Dedifferentiated amniotic fluid mesenchymal stem cell (primary cell): ENCODE results near the gene MATN3.

Source experiments
- DNase-seq: peaks from one replicate; pipeline ENCODE4 v3.0.0-alpha.2; 2016; ENCODE audit errors: extremely low spot score

Gene MATN3

DNA sequence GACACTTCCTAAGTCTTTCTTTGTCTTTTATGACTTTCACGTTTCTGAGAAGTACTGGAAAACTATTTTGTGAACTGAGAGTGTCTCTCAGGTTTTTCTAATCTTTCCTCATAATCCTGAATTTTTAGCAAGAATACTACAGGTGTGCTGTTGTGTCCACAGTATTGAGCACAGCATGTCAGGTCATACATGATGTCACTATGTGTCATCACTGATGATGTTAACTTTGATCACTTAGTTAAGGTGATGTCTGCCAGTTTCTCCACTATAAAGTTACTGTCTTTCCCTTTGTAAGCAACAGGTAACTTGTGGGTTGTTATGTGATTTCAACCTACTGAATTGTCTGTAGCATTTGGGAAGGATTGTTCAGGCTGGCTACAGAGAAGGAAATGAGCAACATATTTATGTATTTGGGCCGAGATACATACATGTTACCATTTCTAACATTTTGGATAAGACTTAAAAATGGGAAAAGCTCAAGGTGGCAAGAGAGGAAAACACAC lies 11.1 kb downstream of the MATN3 start:
- DNase-seq: no peak

DNA sequence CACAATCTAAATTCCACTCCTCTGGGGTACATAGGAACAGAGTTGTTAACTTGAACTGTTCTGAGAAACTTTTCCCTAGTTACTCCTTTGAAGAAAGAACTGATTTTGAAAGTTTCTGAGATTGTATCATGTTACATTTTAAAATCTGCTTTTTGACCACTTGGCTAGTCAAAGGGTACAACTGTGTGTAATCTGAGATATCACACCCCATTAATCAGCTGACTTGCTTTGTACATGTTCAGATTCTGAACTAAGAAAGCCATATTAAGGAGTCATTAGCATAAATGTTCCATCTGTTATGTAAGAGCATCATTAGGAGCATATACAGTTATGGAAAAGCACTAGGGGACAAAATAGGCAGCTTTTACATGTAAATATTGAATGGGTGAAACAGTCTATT lies 18.7 kb downstream of the MATN3 start:
- no peak for DNase-seq

DNA sequence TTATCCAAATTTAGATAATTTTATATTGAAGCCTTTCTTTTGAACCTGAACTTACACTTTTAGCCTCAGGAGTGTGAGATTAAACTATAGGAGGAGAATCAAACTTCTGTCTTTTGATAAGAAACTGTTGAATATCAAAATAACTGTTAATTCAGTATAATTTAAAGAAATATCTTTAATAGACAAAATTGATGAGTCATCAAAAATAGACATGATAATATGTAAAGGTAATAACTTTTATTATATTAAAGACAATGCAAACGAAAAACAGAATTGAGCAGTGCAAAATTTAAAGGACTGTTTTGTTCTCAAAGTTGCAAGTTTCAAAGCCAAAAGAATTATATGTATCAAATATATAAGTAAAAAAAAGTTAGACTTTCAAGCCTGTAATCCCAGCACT lies 20.6 kb downstream of the MATN3 start:
- DNase-seq: no peak

DNA sequence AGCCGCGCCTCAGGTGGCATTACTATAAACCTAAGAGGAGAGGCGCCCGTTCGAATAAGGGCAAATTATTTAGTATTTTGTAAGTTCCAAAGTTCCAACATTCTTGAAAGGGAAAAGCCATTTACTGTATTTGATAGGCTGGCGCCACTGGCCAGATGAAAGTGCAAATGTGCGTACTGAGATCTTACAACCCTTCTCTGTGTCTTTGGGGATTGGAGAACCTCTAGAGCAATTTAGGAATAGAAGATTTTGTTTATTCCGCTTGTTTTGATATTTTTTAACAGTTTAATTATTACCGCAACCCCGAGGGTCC lies 22.1 kb downstream of the MATN3 start:
- no peak for DNase-seq

DNA sequence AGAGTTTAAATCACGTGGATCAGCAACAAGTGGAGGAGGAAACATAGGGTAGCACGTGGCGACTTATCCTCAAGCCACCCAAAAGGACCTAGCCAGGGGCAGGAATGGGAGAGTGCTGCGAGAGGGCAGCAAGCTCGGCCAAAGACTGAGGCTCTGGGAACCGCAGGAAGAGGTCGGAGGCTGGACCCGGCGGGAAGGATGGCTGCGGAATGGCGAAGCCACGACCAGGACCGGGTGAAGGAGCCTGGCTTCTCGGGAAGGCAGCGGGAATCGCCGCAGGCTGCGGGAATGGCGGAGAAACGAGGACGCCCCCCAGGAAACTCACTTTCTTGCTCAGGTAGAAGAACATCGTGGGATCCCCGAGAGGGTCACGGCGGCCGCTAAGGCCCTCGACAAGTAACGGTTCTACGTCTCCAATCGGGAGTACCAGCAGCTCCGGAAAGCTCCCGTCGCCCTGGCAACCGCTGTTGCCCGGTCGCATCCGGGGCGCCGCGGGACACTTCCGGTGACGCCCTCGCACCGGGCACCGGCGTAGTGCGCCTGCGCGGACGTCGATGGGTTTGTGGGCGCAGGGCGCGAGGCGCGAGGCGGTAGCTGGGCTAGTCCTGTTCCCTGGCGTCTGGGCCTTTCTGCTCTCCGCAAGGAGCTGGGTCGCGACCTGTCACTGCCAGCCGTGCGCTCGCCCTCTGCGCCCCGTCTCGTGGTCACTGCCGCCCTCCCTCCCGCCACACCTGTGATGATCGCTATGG lies 22.6 kb downstream of the MATN3 start, which contains the start of gene WDR35:
WDR35 (minus strand) TSS at position 439 of the 749 bp plus-strand sequence; CDS start at position 349, 90 bp downstream.
- peak; percentile 85 for DNase-seq

DNA sequence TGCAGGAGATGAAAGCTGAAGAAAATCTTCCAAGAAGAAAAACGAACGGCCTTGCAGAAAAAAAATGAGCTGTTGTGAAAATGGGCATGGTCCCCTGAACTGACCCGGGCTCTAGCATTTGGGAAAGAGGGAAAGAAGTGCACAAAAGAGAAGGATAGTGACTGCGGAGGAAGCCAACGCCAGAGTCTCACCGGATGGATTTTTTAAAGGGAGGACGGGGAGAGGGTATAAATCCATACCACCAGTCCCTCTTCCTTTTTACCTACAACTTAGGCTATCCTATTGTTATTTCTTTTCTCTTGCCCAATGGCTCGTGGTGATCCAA lies 23.2 kb downstream of the MATN3 start:
- DNase-seq: no peak

DNA sequence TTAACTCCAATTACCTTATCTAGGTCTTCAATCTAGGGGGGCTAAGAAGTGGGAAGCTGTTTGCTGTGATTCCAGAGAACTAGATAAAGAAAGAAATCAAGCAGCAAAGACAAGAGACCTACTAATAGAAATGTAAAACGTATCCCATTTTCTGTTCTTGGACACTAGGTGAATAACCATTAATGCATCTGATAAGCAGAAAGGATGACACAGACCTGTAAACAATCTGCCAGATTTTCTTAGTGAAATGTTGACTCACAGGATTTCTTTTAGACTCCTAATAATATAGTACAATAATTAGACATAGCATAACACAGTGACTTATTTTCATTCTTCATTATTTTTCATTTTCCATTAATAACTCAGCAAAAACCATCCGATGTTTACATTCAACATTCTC lies 23.9 kb downstream of the MATN3 start:
- DNase-seq: no peak

DNA sequence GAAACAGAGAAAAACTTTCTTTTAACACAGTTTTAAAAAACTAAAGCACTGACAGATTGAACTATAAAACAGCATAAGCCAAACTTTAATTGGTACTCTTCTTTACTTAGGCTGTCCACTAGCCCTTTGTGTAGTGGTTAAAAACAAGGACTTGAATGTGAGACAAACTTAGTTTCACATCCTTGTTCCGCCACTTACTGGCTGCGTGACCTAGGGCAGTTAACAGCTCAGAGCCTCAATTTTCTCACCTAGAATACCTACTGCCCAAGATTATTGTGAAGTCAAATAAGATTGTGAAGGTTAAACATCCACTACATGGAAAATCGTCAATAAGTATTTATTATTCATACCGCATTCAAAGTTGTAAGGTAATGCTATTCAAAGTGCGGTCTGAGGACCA lies 24.5 kb downstream of the MATN3 start:
- no peak for DNase-seq

DNA sequence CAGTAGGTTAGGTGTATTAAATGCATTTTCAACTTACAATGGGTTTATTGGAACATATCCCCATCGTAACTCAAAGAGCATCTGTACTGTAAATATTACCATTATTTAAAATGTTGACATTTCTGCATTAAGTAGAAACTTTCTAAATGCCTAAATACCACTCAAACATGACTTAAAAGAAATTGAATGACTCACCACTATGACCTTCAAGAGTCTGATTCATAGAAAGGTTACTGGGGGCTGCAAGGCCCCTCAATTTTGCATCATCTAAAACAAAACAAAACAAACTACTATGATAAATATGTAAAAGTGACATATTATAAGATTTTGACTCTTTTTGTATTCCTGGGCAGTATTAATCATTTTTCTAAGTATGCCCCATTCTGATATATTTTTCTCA lies 30.2 kb downstream of the MATN3 start:
- DNase-seq: no peak

DNA sequence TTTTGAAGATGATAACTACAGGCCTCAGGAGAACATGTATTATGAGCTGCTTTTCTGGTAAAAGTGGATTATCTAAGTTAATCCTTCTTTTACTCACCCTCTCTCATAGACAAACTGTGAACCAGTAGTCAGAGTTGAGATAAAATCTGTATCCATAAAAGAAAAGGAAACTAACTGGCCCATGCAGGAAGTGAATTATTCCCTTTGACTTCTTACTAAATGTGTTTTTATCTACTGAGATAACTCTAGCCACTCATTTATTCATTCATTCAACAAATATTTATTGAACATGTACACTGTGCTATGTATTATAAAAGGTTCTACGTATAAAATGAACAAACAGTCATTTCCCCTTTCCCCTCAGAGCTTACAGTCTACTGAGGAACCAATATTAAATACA lies 32.5 kb downstream of the MATN3 start:
- no peak for DNase-seq

DNA sequence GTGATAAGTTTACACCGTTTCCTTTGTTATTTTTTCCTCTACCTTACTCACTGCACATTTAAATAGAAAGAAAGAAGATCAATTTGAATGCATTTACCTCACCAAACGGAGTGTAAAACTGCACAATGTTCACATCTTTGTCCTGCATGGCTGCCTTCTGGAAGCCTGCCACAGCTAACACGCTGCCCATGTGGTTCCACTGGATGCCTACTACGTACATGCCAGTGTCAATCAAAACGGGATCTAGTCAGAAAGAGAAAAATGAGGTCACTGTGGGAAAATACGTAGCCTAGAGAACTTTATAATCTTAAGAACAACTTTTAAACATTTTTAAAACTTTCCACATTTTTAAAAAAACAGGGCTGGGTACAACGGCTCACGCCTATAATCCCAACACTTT lies 39.0 kb downstream of the MATN3 start:
- DNase-seq: no peak

DNA sequence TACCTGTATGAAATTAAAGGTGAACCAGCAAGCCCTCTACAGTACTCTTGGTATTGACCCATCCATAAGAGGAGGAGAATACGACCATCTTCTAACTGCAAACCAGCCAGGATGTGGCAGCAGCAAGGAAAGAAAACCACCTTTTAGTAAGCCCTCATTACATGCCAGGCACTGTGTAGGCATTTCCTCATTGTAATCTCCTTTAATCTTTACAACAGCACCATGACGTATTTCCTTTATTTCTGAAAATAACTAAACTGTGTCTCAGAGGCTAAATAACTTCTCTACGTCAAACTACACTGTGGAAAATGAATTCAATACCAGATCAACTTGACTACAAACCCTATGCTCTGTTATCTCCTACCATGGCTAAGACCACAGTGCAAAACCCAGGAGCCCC lies 40.8 kb downstream of the MATN3 start:
- no peak for DNase-seq

DNA sequence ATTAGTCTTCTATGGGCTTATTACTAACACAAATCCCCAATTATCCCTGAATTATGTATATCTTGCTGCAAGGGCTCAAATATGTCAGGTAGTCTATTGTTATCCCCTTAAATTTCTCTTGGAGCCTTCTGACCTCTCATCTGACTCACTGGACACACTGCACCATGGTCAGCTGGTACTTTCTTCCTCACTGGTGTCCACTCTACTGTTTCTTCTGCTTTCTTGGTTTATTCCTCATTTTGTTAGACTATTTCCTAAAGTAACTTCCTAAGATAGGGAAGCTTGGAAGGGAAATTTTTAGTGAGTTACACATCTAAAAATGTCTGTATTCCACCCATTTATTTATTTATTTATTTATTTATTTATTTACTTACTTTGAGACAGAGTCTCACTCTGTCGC lies 49.1 kb downstream of the MATN3 start:
- no peak for DNase-seq

DNA sequence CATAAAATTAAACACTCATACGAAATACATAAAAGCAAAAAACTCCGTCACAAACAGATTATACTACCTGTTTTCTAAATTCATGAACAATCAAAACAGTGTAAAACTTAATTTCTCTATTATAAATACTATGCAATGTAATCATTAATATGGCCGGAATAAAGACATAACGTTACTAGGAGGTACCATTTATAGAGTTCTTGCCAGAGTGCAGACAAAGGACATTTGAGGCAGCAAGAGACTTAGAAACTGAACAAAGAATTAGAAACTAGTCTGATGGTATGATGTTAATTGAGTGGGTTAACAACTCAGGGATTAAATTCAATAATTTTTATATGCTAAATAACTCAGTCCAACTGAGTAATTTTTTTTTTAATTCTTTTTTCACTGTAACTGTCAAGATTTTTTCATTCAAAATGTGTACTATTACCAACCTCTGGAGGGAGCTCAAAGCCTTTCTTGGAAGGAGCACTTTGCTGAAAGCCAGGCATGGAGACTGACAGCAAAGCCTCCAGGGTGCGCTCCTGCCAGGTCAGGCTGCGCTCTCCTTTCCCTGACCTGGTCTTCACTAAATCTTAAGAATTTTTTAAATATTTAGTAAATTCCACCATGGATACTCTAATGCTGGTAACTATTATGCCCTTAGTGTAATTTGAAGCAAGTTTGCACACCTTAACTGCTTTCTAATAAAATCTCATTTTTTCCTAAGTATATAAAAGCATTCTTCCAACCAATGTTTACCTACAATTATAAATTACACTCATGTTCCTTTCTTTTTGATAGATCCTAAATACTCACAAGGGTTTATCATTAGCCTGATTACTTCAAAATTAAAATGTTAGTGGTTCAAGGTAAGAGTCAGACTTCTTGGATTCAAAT lies 56.7 kb downstream of the MATN3 start:
- peak; percentile 70 for DNase-seq

DNA sequence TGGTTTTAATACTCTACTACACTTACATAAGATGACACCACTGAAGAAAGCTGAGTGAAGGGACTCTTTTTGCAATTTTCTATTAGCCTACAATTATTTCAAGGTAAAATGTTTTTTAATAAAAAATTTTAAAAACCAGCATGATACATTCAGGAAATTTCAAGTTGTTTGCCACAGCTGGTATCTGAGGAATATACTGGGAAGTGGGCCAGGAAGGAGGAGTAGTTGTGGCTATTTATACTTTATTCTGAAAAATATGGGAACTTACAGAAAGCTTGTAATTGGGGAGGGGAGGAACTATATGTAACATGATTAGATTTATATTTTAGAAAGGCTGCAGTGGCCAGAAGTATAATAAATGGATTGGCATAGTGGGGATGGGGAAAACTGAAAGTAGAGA lies 63.4 kb downstream of the MATN3 start:
- DNase-seq: peak; percentile 65

DNA sequence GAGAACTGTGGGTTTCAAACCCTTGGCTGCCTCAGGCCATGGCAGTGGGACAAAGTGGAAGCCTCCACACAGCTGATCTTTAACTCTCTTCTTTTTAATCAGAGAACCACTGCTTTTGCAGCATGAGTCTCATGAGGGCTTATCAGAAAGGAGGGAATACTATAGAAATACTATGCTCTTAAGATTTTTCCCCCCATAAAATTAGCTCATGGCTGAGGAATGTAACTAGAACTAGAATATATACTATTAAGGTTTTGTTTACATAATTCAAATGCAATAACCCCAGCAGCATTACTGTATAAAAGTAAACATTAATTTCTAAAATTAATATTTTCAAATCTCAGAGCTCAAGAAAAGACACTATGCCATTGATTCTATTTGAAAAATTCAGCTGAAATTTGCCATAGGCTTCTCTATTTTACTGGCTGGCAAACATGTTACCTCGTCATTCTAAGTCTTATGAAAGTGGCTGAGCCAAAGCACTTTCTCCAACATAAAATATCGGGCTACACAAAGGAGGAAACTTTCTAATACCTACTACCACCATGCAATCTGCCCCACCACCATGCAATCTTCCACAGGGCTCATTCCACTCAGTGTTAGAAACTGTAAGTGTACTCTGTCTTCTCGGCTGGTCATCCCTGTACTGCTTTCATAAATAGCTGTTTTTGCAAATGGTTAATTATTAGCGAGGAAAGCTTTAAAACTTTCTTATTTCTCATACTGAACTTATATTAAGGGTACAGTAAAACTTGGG lies 65.1 kb downstream of the MATN3 start:
- DNase-seq: no peak

DNA sequence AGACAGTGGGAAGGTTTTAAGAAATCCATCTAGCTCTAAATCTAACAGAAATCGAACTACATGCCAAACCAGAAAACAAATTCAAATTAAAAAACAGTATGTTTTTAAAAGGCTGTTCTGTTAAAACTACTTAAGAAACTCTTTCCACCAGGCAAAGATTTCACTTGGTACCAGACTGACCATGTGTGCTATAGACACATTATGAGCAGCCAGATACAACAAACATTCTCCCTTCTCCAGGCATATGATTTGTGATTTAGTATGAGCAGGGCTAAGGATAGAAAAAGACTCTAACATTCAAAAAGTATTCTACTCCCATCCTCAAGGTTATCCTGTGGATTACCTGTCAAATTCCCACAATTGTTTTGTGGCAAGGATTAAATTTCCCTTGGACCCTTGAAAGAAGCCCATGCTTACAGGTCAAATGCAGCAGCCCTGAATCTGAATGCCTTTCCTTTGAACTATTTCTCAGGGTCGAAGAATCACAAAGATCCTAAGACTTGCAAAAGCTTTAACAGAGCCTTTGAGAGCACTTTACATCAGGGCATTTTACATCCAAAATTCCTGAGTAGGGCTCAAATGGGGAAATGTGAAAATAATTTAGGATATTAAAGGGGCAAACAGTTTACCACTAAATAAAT lies 68.1 kb downstream of the MATN3 start:
- no peak for DNase-seq

DNA sequence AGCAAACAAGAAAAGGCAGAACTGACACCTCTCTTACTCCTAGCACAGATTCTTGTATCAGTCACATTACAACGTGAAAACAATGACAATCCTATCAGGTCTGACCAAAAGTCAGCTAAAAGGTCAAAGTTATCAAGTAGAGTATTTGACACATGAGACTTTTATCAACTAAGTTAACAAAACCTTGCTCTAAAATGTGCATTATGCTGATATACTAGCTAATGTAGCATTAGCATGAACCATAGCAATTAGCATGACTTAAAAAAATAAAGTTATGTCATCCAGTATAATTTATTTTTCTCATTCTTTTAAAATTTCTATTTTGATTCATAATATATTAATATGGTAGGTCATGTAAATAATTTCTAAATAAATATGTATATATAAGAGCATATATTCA lies 69.3 kb downstream of the MATN3 start:
- DNase-seq: no peak

DNA sequence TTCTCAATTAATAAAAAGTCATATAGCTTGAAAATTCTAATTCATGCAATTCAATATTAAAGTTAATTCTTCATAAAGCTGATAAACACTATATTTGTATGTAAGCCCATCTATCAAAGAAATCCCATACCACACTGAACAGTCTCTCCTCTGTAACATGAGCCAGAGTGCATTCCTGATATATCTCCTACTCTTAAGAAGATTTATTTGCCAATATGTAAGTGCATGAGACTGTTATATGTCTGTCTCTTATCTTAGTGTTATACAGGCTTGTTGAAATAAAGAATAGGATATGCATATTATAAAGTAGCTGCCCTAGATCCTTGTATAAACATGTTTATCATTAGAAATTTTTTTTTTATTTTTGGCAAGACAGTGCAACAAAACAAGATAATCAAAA lies 70.3 kb downstream of the MATN3 start:
- no peak for DNase-seq
